Measurements from ENCODE around the gene AOPEP. TPM values are rescaled to one million over a fixed set of nuclear protein-coding genes. Genes with fewer than 3 reads are reported as not detected.

Gene AOPEP
- total RNA-seq, 1 experiment from 2014 or later = 15.0 TPM

- H2AFZ ChIP-seq (ENCODE audit: low read length) = no peak overlapping the region
- H2BK15ac ChIP-seq (ENCODE audit: low read depth, low read length) = no peak overlapping the region
- no peak overlapping the region for H2BK20ac ChIP-seq (ENCODE audit: low read depth, low read length, poor library complexity, severe bottlenecking)
- H4K8ac ChIP-seq (replicated peaks; ENCODE audit: insufficient read length, low read depth, low read length) = no peak overlapping the region
- H3K9me3 ChIP-seq (ENCODE audit: control insufficient read depth, low read depth, low read length) = no peaks in the 10 kb centered on the region
- H2BK5ac ChIP-seq (ENCODE audit: insufficient read length, low read length) = no peak overlapping the region
- no peak overlapping the region for H3K4ac ChIP-seq (ENCODE audit: low read depth, low read length)
- H3K9ac ChIP-seq (ENCODE audit: extremely low read depth, insufficient read length, low read length) = no peak overlapping the region
- peaks cover 11% of the 10 kb centered on the region; the same call in 1 of the 2 replicates for H3K4me1 ChIP-seq (ENCODE audit: insufficient read depth, low read length)
- no peak overlapping the region for H3K14ac ChIP-seq (ENCODE audit: insufficient read depth, low read length)
- H3K4me1 Mint-ChIP-seq = peaks cover 46% of the 10 kb centered on the region in 2 experiments
- no peaks in the 10 kb centered on the region for H3K27me3 Mint-ChIP-seq (ENCODE audit: low read depth)
- H3K79me2 ChIP-seq (ENCODE audit: insufficient read depth, low read length) = no peaks in the 10 kb centered on the region
- no peaks in the 10 kb centered on the region for H3K9me3 Mint-ChIP-seq
- no peaks in the 10 kb centered on the region for H3K79me1 ChIP-seq (ENCODE audit: insufficient read depth, low read depth, low read length, poor library complexity, severe bottlenecking)
- H3K27ac ChIP-seq (ENCODE audit: insufficient read length, low read depth, low read length) = no peak overlapping the region
- H3K27me3 ChIP-seq (ENCODE audit: insufficient read depth, low read length) = no peaks in the 10 kb centered on the region
- no peak overlapping the region for H3K18ac ChIP-seq (ENCODE audit: insufficient read length, low read depth, low read length)
- no peak overlapping the region for H2BK120ac ChIP-seq (ENCODE audit: low read depth, low read length, poor library complexity, severe bottlenecking)
- H4K20me1 ChIP-seq (ENCODE audit: control insufficient read depth, insufficient read depth, insufficient read length) = no peaks in the 10 kb centered on the region
- peaks cover 0 to 5% (median 0%) of the 10 kb centered on the region in 3 experiments; a peak in 2 of 7 replicates for H3K36me3 Mint-ChIP-seq (ENCODE audit: insufficient read depth in 1 of 3, low read depth in 3 of 3)
- peak overlapping the region in 1 of 3 experiments; percentile 18; a peak in 1 of 7 replicates for H3K27ac Mint-ChIP-seq
- WGBS (ENCODE audit: extremely low coverage, insufficient read length, low lambda C conversion rate) = no CpG with 5 or more reads among the region's 8 CpGs
- H3K23me2 ChIP-seq (ENCODE audit: insufficient read length, low read depth, low read length, poor library complexity, severe bottlenecking) = no peaks in the 10 kb centered on the region
- no peak overlapping the region for H4K5ac ChIP-seq (ENCODE audit: insufficient read length, low read depth, low read length)
- no peak overlapping the region for H3K23ac ChIP-seq (ENCODE audit: insufficient read length, low read depth, low read length)
- DNase-seq = no peak
- H3K4me3 Mint-ChIP-seq = no peak overlapping the region
- no peak overlapping the region for H2BK12ac ChIP-seq (ENCODE audit: insufficient read length, low read depth, low read length)
- H3T11ph ChIP-seq (ENCODE audit: low read length) = no peak overlapping the region
- no peak overlapping the region for H4K91ac ChIP-seq (ENCODE audit: insufficient read length, low read depth, low read length)
- no peak overlapping the region for H3K4me2 ChIP-seq (ENCODE audit: insufficient read depth, insufficient read length, low read length)
- TF ChIP-seq CTCF (conservative IDR thresholded peaks at IDR 0.05) = no peak
- no peak overlapping the region for H3K56ac ChIP-seq (ENCODE audit: insufficient read length, low read depth, low read length)
- no peak overlapping the region for H2AK5ac ChIP-seq (ENCODE audit: insufficient read length, low read length)
These were observed 226.3 kb downstream of the AOPEP start for GRCh38 chr9:94952565-94953373.
